Lung microvascular endothelial cell (primary cell): ENCODE results near the gene APOBEC3G. TPM values are rescaled to one million over a fixed set of nuclear protein-coding genes. Genes with fewer than 3 reads are reported as not detected.
"Not testable (repeated sequence)": the region's sequence is repeated elsewhere in the genome, so short reads cannot be mapped to it uniquely, and the experiment has no call there.

Experiments
- DNase-seq, 2 donors: peaks; one replicate each; pipeline versions ENCODE4 v3.0.0 to v3.0.0-alpha.2; 2010; ENCODE audit warnings: low read depth in 2 of 2
- total RNA-seq: library from RNA; depleted of rRNA; stranded (reverse); fragments of >200 nt; gene quantifications from 2 replicates; pipeline ENCODE4 v1.2.1, GENCODE V29; 2014

Gene APOBEC3G
- total RNA-seq = 2.0 and 4.0 TPM in 2 replicates

GRCh38 chr22:39077026-39077840 is at the start of gene APOBEC3G:
APOBEC3G (plus strand) TSS chr22:39077275; CDS start chr22:39077362, 87 bp downstream.
- peak; percentile 15 to 37 for DNase-seq

- no peak for DNase-seq
These were observed 49.4 kb upstream of the APOBEC3G start for GRCh38 chr22:39027717-39028116.

- no peak for DNase-seq
These were observed 48.8 kb upstream of the APOBEC3G start for GRCh38 chr22:39028281-39028680.

DNA sequence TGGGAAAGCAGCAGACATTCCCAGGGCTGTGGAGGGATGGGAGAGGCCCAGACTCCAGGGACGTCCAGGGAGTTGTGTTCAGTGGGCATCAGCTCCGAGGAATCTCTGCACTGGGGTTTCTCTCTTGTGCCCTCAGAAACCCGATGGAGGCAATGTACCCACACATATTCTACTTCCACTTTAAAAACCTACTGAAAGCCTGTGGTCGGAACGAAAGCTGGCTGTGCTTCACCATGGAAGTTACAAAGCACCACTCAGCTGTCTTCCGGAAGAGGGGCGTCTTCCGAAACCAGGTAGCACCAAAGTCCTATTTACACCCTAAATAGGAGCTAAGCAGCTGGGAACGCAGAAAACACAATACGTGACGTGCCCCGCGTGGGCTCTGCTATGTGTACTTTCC is 47.8 kb upstream of the APOBEC3G start:
- no peak for DNase-seq

- no peak for DNase-seq
These were observed 46.4 kb upstream of the APOBEC3G start for GRCh38 chr22:39030705-39031104.

- not testable (repeated sequence) for DNase-seq
These were observed 45.4 kb upstream of the APOBEC3G start for GRCh38 chr22:39031434-39032295.

GRCh38 chr22:39037071-39037470 is 40.0 kb upstream of the APOBEC3G start:
- DNase-seq = not testable (repeated sequence)

DNA sequence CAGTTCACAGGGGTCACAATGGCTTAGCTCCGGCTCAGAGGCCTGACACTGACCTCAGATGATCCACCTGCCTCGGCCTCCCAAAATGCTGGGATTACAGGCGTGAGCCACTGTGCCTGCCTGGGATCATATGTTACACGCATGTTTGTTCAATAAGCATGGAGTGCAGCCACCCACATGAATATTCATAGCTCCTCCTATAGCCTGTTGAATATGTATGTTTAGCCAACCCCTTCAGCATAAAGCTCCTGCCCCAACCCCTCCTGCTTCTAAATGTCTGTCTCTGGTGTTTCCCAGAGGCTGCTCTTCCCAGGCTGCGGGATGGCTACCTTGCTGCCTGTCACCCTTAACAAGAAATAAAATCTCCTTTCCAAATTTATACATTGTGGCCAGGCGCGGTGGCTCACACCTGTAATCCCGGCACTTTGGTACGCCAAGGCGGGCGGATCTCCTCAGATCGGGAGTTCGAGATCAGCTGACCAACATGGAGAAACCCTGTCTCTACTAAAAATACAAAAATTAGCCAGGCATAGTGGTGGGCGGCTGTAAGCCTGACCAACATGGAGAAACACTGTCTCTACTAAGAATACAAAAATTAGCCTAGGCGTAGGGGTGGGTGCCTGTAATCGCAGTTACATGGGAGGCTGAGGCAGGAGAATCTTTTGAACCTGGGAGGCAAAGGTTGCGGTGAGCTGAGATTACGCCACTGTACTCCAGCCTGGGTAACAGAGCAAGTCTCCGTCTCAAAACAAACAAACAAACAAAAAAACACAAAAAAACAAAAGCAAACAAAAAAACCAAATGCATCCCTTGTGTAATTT is 37.6 kb upstream of the APOBEC3G start:
- no peak for DNase-seq

DNA sequence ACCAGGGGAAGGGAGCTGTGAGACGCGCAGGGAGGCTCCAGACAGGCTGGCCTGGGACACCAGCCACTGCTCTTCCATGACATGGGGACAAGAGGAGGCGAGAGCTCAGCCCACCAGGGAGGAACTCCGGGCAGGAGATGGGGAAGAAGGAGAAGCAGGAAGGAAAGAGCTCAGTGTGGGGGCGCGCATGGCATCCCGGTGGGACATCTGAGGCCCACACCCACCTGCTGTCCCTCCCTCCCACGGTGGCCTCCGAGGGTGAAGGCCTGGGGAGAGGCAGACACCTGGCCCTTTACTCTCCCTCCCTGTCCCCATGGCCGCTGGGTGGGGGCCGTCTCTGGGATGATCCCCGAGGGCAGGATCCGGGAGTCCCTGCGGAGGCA is 36.9 kb upstream of the APOBEC3G start:
- not testable (repeated sequence) for DNase-seq

- peak; percentile 31 to 47 for DNase-seq
These were observed 36.4 kb upstream of the APOBEC3G start, which contains the start of gene APOBEC3F for GRCh38 chr22:39040538-39041296. APOBEC3F (plus strand) TSS chr22:39040864; CDS start chr22:39040961, 97 bp downstream.

DNA sequence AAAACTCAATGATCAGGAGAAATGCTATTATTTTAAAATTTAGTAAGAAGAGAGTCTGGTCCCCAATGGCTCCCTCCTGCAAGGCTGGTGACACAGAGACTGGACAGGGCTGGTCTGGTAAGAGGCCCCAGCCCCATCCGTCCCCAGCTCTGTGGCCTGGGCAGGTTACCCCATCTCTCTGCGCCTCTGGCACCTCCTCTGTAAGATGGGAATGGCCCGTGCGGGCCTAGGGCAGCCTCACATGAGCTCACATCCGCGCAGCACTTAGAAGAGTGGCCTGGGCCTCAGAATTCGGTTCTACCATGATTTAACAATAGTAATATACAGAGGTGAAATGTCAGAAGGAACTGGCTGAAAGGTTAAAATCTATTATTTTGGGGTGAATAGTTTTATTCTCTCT is 35.2 kb upstream of the APOBEC3G start:
- no peak for DNase-seq

DNA sequence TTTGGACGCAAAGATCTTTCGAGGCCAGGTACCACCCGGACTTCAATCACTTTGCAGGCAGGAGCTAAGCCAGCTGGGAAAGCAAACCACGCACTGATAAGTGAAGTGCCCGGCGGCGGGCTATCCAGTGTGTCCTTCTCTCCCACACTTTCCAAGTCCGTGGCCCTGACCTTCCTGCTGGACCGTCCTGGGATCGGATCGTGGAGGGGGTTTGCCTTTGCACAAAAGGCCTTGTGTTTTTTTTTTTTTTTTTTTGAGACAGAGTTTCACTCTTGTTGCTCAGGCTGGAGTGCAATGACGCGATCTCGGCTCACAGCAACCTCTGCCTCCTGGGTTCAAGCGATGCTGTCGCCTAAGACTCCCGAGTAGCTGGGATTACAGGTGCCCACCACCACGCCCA is 34.0 kb upstream of the APOBEC3G start:
- DNase-seq = not testable (repeated sequence)

GRCh38 chr22:39045136-39045535 is 31.9 kb upstream of the APOBEC3G start:
- DNase-seq = not testable (repeated sequence)

DNA sequence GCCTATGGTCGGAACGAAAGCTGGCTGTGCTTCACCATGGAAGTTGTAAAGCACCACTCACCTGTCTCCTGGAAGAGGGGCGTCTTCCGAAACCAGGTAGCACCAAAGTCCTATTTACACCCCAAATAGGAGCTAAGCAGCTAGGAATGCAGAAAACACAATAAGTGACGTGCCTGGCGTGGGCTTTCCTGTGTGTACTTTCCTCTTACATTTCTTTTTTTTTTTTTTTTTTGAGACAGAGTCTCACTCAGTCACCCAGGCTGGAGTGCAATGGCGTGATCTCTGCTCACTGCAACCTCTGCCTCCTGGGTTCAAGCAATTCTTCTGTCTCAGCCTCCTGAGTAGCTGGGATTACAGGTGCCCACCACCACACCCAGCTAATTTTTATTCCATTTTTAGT is 27.6 kb upstream of the APOBEC3G start:
- not testable (repeated sequence) for DNase-seq

DNA sequence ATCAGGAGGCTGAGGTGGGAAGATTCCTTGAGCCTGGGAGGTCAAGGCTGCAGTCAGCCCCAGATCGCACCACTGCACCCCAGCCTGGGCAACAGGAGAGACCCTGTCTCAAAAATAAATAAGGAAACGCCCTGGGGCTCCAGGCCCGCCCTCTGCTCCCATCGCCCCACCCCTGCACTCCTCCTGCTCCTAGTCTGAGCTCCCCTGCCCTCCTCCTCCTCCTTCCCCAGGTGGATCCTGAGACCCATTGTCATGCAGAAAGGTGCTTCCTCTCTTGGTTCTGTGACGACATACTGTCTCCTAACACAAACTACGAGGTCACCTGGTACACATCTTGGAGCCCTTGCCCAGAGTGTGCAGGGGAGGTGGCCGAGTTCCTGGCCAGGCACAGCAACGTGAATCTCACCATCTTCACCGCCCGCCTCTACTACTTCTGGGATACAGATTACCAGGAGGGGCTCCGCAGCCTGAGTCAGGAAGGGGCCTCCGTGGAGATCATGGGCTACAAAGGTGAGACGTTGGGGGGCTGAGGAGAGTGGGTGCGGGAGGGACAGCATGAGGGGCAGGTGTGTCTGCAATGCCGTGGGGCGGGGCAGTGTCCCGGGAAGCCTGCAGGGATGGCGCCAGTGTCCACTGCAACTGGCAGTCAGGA is 25.1 kb upstream of the APOBEC3G start:
- not testable (repeated sequence) for DNase-seq

DNA sequence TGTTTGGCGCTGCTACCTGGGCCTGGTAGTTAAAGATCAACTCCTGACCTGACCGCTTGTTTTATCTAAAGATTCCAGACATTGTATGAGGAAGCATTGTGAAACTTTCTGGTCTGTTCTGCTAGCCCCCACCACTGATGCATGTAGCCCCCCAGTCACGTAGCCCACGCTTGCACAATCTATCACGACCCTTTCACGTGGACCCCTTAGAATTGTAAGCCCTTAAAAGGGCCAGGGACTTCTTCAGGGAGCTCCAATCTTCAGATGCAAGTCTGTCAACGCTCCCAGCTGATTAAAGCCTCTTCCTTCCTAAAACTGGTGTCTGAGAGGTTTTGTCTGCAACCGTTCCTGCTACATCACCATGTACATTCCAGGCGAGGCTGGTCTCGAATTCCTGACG is 21.4 kb upstream of the APOBEC3G start:
- no peak for DNase-seq

- DNase-seq = not testable (repeated sequence)
These were observed 15.8 kb upstream of the APOBEC3G start for GRCh38 chr22:39061290-39061689.

DNA sequence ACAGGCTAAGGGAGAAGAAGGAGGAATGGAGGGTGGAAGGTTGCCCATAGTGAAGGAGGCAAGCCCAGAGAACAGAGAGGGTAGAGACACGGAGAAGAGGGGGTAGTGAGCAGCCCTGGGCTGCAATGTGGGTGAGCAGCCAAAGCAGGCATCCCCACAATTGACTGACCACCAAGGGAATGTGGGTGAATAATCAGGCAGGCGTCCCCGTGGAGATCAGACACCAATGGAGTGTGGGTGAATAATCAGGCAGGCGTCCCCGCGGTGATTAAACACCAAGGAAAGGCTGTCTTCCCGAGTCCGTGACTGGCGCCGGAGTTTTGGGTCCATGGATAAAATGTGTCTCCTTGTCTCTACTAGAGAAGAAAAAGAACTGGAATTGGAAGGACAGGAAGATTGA is 15.1 kb upstream of the APOBEC3G start:
- not testable (repeated sequence) for DNase-seq

DNA sequence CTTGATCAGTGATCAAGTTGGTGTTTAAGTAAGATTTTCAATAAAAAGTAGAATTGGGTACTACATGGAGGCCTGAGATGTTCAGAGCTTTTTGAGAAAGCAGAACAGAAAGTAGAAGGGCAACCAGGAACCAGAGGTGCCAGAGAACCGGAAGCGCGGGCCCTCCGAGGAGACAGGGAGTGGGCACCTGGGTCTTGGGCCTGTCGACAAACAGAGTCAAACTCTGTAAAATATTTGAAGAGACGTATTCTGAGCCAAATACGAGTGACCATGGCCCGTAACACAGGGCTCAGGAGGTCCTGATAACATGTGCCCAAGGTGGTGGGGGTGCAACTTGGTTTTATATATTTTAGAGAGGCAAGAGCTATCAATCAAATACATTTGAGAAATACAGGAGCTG is 13.2 kb upstream of the APOBEC3G start:
- DNase-seq = not testable (repeated sequence)
